Panc1 (cell line): ENCODE measurements around the gene ARF1.

Experiments used
- POLR2AphosphoS5 ChIP-seq: IDR thresholded peaks from 2 replicates; pipeline ENCODE4 v1.6.1; 2012; ENCODE audit warnings: mild to moderate bottlenecking, low read depth, low read length, moderate library complexity
- TF ChIP-seq, protein P1 (sequence below): fragments of 450-650 bp; IDR thresholded peaks from 2 replicates; pipeline ENCODE4 v1.5.1; 2017; ENCODE audit warnings: mild to moderate bottlenecking
- TF ChIP-seq, protein P2 (sequence below), 2 experiments: IDR thresholded peaks; 2 replicates each; pipeline ENCODE4 v1.6.1; 2011 to 2012; ENCODE audit warnings: low read depth in 2 of 2, control low read depth in 1 of 2, low read length in 1 of 2, mild to moderate bottlenecking in 1 of 2, moderate library complexity in 1 of 2; ENCODE audit not compliant: insufficient read depth in 1 of 2

DNA sequence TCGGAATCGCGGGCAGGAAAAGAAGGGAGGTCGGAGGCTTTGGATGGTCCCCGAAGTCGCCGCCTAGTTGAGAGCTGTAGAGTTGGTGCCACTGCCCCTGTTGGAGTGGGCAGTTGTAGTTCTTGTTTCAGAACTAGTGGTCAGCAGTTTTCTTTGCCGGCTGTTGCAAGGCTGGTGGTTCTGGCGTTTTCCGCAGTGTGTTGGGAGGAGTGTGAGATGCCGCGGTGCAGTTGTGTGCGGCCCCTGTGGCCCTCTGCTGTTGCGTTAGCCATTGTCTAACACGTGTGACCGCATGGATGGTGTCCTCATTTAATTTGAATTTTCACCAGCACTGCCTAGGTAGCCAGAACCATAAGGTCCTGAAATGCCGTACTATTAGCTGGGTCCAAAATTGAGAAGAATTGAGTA lies 1.4 kb downstream of the ARF1 start:
- TF ChIP-seq, protein P1, sequence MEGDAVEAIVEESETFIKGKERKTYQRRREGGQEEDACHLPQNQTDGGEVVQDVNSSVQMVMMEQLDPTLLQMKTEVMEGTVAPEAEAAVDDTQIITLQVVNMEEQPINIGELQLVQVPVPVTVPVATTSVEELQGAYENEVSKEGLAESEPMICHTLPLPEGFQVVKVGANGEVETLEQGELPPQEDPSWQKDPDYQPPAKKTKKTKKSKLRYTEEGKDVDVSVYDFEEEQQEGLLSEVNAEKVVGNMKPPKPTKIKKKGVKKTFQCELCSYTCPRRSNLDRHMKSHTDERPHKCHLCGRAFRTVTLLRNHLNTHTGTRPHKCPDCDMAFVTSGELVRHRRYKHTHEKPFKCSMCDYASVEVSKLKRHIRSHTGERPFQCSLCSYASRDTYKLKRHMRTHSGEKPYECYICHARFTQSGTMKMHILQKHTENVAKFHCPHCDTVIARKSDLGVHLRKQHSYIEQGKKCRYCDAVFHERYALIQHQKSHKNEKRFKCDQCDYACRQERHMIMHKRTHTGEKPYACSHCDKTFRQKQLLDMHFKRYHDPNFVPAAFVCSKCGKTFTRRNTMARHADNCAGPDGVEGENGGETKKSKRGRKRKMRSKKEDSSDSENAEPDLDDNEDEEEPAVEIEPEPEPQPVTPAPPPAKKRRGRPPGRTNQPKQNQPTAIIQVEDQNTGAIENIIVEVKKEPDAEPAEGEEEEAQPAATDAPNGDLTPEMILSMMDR = no peak
- TF ChIP-seq, protein P2, sequence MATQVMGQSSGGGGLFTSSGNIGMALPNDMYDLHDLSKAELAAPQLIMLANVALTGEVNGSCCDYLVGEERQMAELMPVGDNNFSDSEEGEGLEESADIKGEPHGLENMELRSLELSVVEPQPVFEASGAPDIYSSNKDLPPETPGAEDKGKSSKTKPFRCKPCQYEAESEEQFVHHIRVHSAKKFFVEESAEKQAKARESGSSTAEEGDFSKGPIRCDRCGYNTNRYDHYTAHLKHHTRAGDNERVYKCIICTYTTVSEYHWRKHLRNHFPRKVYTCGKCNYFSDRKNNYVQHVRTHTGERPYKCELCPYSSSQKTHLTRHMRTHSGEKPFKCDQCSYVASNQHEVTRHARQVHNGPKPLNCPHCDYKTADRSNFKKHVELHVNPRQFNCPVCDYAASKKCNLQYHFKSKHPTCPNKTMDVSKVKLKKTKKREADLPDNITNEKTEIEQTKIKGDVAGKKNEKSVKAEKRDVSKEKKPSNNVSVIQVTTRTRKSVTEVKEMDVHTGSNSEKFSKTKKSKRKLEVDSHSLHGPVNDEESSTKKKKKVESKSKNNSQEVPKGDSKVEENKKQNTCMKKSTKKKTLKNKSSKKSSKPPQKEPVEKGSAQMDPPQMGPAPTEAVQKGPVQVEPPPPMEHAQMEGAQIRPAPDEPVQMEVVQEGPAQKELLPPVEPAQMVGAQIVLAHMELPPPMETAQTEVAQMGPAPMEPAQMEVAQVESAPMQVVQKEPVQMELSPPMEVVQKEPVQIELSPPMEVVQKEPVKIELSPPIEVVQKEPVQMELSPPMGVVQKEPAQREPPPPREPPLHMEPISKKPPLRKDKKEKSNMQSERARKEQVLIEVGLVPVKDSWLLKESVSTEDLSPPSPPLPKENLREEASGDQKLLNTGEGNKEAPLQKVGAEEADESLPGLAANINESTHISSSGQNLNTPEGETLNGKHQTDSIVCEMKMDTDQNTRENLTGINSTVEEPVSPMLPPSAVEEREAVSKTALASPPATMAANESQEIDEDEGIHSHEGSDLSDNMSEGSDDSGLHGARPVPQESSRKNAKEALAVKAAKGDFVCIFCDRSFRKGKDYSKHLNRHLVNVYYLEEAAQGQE (IDR thresholded peaks at IDR 0.05; ENCODE audit: insufficient read depth in 1 of 2, low read depth in 2 of 2, low read length in 1 of 2) = no peak
- TF ChIP-seq POLR2AphosphoS5 = no peak
